ENCODE data around the gene APC.
"Not testable (repeated sequence)": the region's sequence is repeated elsewhere in the genome, so short reads cannot be mapped to it uniquely, and the experiment has no call there.

The APC gene

DNA sequence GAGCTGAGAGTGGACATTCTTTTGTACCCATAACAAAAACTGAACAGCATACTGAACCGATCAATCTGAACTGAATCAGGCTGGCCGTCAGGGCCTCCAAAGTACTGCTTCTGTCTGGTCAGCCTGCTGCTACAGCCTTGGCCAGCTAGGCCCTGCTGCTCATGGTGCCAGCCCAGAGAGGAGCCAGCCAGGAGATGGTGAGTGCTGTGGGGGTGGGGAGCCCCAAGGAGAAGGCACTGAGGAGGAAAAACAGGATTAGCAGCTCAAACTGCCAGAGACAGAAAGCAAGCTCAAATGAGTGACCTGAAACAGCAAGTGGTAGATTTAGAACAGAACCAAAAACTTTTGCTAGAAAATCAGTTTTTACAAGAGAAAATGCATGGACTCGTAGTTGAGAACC lies 147.3 kb downstream of the APC start:
- H3K4me1 Mint-ChIP-seq (ENCODE audit: low read depth) = peaks cover 12% of the 10 kb centered on the region
- H3K27ac Mint-ChIP-seq = no peak overlapping the region
- no peaks in the 10 kb centered on the region for H3K9me3 Mint-ChIP-seq
- no peak overlapping the region for H3K4me3 Mint-ChIP-seq
- intact Hi-C loops (cut with micrococcal nuclease) = no loop called here
- peaks cover 10% of the 10 kb centered on the region for H3K36me3 Mint-ChIP-seq (ENCODE audit: low read depth)
- H3K27me3 Mint-ChIP-seq = no peaks in the 10 kb centered on the region

GRCh38 chr5:112886975-112887374 lies 149.3 kb downstream of the APC start:
- no peaks in the 10 kb centered on the region for H3K9me3 Mint-ChIP-seq
- no peak overlapping the region for H3K4me3 Mint-ChIP-seq
- H3K36me3 Mint-ChIP-seq (ENCODE audit: low read depth) = peaks cover 24% of the 10 kb centered on the region
- H3K4me1 Mint-ChIP-seq (ENCODE audit: low read depth) = peaks cover 18% of the 10 kb centered on the region
- intact Hi-C loops (cut with micrococcal nuclease) = no loop called here
- H3K27ac Mint-ChIP-seq = no peak overlapping the region
- H3K27me3 Mint-ChIP-seq = no peaks in the 10 kb centered on the region

DNA sequence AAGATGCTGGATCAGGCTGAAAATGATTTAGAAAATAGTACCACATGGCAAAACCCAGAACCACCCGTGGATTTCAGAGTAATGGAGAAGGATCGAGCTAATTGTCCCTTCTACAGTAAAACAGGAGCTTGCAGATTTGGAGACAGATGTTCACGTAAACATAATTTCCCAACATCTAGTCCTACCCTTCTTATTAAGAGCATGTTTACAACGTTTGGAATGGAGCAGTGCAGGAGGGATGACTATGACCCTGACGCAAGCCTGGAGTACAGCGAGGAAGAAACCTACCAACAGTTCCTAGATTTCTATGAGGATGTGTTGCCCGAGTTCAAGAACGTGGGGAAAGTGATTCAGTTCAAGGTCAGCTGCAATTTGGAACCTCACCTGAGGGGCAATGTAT lies 154.4 kb downstream of the APC start:
- H3K36me3 Mint-ChIP-seq (ENCODE audit: low read depth) = peaks cover 64% of the 10 kb centered on the region
- H3K9me3 Mint-ChIP-seq; H3K27me3 Mint-ChIP-seq; intact Hi-C loops (cut with micrococcal nuclease): not testable (repeated sequence)
- H3K4me1 Mint-ChIP-seq (ENCODE audit: low read depth) = peaks cover 33% of the 10 kb centered on the region
- H3K4me3 Mint-ChIP-seq = peak overlapping the region; percentile 38
- H3K27ac Mint-ChIP-seq = peak overlapping the region; percentile 87

DNA sequence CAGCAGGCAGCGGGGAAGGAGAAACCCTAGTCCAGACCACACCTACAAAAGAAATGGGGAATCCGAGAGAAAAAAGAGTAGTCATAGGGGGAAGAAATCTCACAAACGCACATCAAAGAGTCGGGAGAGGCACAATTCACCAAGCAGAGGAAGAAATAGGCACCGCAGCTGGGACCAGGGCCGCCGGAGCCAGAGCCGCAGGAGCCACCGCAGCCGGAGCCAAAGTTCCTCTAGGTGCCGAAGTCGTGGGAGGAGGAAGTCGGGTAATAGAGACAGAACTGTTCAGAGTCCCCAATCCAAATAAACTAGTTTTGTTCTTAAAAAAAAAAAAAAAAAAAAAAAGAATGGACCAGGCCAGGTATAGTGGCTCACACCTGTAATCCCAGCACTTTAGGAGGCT lies 155.1 kb downstream of the APC start:
- Mint-ChIP-seq H3K36me3 (ENCODE audit: low read depth) (peaks cover 71% of the 10 kb centered on the region), H3K4me3 (peak overlapping the region; percentile 0), H3K27me3 (no peaks in the 10 kb centered on the region), H3K27ac (peak overlapping the region; percentile 87), H3K4me1 (ENCODE audit: low read depth) (peaks cover 37% of the 10 kb centered on the region), H3K9me3 (no peaks in the 10 kb centered on the region)
- intact Hi-C loops (cut with micrococcal nuclease) = no loop called here

DNA sequence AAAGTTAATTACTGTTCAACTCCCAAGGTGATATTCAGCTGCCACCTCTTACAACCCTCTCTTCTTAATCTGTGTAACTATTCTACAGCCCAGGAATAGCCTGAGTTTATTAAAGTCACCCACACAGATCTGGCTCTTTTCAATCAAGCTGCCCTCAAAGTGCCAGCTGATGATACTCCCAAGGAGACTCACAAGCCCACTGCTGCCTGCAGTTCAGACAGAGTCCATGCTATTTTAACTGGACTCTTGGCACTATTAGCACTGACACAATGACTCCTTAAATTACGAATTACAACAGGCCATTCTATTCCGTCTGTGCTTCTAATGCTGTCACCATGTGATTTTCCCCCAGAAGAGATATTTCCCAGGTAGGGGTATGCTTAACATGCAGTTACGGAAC lies 158.0 kb downstream of the APC start:
- intact Hi-C loops (cut with micrococcal nuclease) = no loop called here
- H3K4me1 Mint-ChIP-seq (ENCODE audit: low read depth) = peaks cover 33% of the 10 kb centered on the region
- peak overlapping the region; percentile 49 for H3K27ac Mint-ChIP-seq
- no peaks in the 10 kb centered on the region for H3K9me3 Mint-ChIP-seq
- no peaks in the 10 kb centered on the region for H3K27me3 Mint-ChIP-seq
- no peak overlapping the region for H3K4me3 Mint-ChIP-seq
- peaks cover 78% of the 10 kb centered on the region for H3K36me3 Mint-ChIP-seq (ENCODE audit: low read depth)
